Transverse colon (tissue), 4 donors: ENCODE measurements around the gene BMPR1B.

Experiments used
- POLR2A ChIP-seq: fragments of 450-650 bp; IDR thresholded peaks from one replicate; pipeline ENCODE4 v1.6.1; 2016; ENCODE audit warnings: antibody characterized with exemption, mild to moderate bottlenecking, moderate library complexity
- POLR2AphosphoS5 ChIP-seq, 3 donors: sonication (generic); formaldehyde crosslinking; IDR thresholded peaks; one replicate each; pipeline ENCODE4 v1.6.1; 2016; ENCODE audit warnings: antibody characterized with exemption in 3 of 3
- TF ChIP-seq, protein P1 (sequence below), 5 experiments: fragments of 200-600 bp in 3 of 5; fragments of 450-650 bp in 2 of 5; sonication (generic) in 3 of 5; IDR thresholded peaks; 1 replicate in 2 of 5; 2 replicates in 3 of 5; pipeline ENCODE4 v1.5.1; 2016 to 2017; ENCODE audit warnings: antibody characterized with exemption in 5 of 5, inconsistent platforms in 3 of 5, mild to moderate bottlenecking in 2 of 5, moderate library complexity in 1 of 5

DNA sequence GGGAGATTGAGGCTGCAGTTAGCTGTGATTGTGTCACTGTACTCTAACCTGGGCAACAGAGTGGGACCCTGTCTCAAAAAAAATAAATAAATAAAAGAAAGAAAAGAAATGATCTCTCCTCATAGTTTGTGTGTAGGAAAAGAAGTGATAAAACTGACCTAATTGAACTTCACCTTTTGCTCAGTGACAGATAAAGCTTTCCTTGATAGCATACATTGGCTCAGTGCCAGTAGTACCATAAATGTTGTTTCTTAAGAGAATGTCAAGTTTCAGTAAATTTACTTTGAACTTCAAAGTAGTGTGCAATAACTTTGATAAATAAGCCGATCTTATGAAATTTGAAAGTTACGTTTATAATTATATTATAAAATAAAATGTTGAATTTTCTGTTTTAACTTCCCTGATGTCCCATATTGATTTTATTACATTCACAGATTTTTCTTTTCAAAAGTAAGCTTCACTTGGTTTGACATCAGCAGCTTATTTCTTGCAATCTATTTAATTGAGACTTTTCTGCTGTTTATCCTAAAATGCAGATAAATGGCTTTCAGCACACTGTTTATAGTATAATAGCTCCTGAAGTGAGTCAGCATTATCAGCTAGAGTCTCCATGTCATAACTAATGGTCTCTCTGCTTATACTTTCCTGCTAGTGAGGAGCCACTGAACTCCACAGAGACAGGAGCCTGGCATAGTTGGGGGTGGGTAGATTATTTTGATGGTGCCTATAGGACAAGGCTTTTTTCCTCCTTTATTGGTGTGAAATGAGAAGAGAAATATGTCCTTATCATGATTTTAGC is 330.1 kb downstream of the BMPR1B start:
- TF ChIP-seq POLR2A: no peak
- TF ChIP-seq POLR2AphosphoS5 (IDR thresholded peaks at IDR 0.05): no peak
- TF ChIP-seq, protein P1, sequence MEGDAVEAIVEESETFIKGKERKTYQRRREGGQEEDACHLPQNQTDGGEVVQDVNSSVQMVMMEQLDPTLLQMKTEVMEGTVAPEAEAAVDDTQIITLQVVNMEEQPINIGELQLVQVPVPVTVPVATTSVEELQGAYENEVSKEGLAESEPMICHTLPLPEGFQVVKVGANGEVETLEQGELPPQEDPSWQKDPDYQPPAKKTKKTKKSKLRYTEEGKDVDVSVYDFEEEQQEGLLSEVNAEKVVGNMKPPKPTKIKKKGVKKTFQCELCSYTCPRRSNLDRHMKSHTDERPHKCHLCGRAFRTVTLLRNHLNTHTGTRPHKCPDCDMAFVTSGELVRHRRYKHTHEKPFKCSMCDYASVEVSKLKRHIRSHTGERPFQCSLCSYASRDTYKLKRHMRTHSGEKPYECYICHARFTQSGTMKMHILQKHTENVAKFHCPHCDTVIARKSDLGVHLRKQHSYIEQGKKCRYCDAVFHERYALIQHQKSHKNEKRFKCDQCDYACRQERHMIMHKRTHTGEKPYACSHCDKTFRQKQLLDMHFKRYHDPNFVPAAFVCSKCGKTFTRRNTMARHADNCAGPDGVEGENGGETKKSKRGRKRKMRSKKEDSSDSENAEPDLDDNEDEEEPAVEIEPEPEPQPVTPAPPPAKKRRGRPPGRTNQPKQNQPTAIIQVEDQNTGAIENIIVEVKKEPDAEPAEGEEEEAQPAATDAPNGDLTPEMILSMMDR (IDR thresholded peaks at IDR 0.05): no peak
